Panc1 (cell line): Measurements from ENCODE around the gene AMBP.

Experiments used
- POLR2AphosphoS5 ChIP-seq: IDR thresholded peaks from 2 replicates; pipeline ENCODE4 v1.6.1; 2012; ENCODE audit warnings: mild to moderate bottlenecking, low read depth, low read length, moderate library complexity
- TF ChIP-seq, protein P1 (sequence below): fragments of 450-650 bp; IDR thresholded peaks from 2 replicates; pipeline ENCODE4 v1.5.1; 2017; ENCODE audit warnings: mild to moderate bottlenecking

DNA sequence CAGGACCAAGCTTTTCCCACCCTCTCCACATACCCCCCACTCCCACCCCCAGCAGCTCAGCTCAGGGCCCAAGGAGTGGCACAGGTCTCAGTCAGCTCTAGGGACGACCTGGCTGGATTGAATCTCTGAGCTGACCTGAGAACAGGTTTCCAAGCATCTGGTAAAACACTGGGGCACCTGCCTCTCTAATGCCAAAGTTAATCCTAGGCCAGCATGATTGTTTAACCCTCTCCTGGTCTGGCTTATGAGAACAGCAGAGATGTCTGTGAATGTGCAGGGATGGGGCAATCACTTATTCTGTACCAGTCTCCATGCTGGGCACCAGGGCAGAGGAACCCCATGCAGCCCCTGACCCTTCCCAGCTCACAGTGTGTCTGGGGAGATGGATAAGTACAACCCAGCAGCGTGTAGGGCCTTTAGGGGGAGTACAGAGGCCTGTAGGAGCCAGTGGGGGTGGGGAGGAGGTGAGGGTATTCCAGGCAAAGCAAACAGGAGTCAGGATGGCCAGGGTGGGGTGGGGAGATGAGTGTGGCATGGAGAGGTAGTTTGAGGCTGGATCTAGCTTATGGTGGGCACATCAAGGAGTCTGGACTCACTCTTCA, 21.7 kb upstream of the AMBP start:
- TF ChIP-seq, protein P1, sequence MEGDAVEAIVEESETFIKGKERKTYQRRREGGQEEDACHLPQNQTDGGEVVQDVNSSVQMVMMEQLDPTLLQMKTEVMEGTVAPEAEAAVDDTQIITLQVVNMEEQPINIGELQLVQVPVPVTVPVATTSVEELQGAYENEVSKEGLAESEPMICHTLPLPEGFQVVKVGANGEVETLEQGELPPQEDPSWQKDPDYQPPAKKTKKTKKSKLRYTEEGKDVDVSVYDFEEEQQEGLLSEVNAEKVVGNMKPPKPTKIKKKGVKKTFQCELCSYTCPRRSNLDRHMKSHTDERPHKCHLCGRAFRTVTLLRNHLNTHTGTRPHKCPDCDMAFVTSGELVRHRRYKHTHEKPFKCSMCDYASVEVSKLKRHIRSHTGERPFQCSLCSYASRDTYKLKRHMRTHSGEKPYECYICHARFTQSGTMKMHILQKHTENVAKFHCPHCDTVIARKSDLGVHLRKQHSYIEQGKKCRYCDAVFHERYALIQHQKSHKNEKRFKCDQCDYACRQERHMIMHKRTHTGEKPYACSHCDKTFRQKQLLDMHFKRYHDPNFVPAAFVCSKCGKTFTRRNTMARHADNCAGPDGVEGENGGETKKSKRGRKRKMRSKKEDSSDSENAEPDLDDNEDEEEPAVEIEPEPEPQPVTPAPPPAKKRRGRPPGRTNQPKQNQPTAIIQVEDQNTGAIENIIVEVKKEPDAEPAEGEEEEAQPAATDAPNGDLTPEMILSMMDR = no peak
- no peak for TF ChIP-seq POLR2AphosphoS5
